Activated naive CD8-positive, alpha-beta T cell treated with anti-CD3 and anti-CD28 coated beads, Interleukin-2, amount 50 U/mL, for 24 hours (primary cell): Measurements from ENCODE around the gene CAMTA1.
"Not testable (repeated sequence)": the region's sequence is repeated elsewhere in the genome, so short reads cannot be mapped to it uniquely, and the experiment has no call there.

Experiments
- ATAC-seq: fragments of 150-1000 bp; cut with Tn5 transposase; one replicate; pipeline ENCODE4 v1.10.0; 2021
- DNase-seq: peaks from one replicate; pipeline ENCODE4 v3.0.0; 2021
- H3K27ac Mint-ChIP-seq: one replicate; pipeline ENCODE4 v1.8.0; 2021; ENCODE audit warnings: mild to moderate bottlenecking, mixed read lengths
- H3K27me3 Mint-ChIP-seq: one replicate; pipeline ENCODE4 v1.8.0; 2021; ENCODE audit warnings: mixed read lengths
- H3K36me3 Mint-ChIP-seq: one replicate; pipeline ENCODE4 v1.8.0; 2021; ENCODE audit warnings: low read depth, mixed read lengths
- H3K4me1 Mint-ChIP-seq: one replicate; pipeline ENCODE4 v1.8.0; 2021; ENCODE audit warnings: mixed read lengths
- H3K4me3 Mint-ChIP-seq: one replicate; pipeline ENCODE4 v1.8.0; 2021; ENCODE audit warnings: mild to moderate bottlenecking, moderate library complexity, mixed read lengths
- H3K9me3 Mint-ChIP-seq: one replicate; pipeline ENCODE4 v1.8.0; 2021; ENCODE audit warnings: mixed read lengths

The CAMTA1 gene

GRCh38 chr1:6794164-6794563 lies 8.9 kb downstream of the CAMTA1 start:
- DNase-seq (no peak), ATAC-seq (no peak)
- H3K36me3 Mint-ChIP-seq, result peaks cover 3% of the 10 kb centered on the region
- H3K9me3 Mint-ChIP-seq, result no peaks in the 10 kb centered on the region
- no peak overlapping the region for H3K4me3 Mint-ChIP-seq
- H3K27me3 Mint-ChIP-seq, result no peaks in the 10 kb centered on the region
- H3K27ac Mint-ChIP-seq, result peak overlapping the region; percentile 47
- H3K4me1 Mint-ChIP-seq, result peaks cover 21% of the 10 kb centered on the region

GRCh38 chr1:6795203-6795602 lies 9.9 kb downstream of the CAMTA1 start:
- H3K36me3 Mint-ChIP-seq, result no peaks in the 10 kb centered on the region
- no peak for ATAC-seq
- no peaks in the 10 kb centered on the region for H3K27me3 Mint-ChIP-seq
- no peak overlapping the region for H3K4me3 Mint-ChIP-seq
- peak overlapping the region; percentile 31 for H3K27ac Mint-ChIP-seq
- peaks cover 14% of the 10 kb centered on the region for H3K4me1 Mint-ChIP-seq
- H3K9me3 Mint-ChIP-seq, result no peaks in the 10 kb centered on the region
- DNase-seq, result no peak

GRCh38 chr1:6795661-6796060 lies 10.4 kb downstream of the CAMTA1 start:
- Mint-ChIP-seq H3K4me3 (no peak overlapping the region), H3K9me3 (no peaks in the 10 kb centered on the region), H3K4me1 (peaks cover 13% of the 10 kb centered on the region), H3K27ac (peak overlapping the region; percentile 31), H3K27me3 (no peaks in the 10 kb centered on the region), H3K36me3 (no peaks in the 10 kb centered on the region)
- ATAC-seq (no peak), DNase-seq (no peak)

GRCh38 chr1:6796095-6796494 lies 10.8 kb downstream of the CAMTA1 start:
- no peaks in the 10 kb centered on the region for H3K9me3 Mint-ChIP-seq
- H3K4me3 Mint-ChIP-seq, result no peak overlapping the region
- DNase-seq, result no peak
- no peaks in the 10 kb centered on the region for H3K36me3 Mint-ChIP-seq
- H3K27me3 Mint-ChIP-seq, result no peaks in the 10 kb centered on the region
- H3K27ac Mint-ChIP-seq, result no peak overlapping the region
- H3K4me1 Mint-ChIP-seq, result peaks cover 12% of the 10 kb centered on the region
- no peak for ATAC-seq

GRCh38 chr1:6799499-6799898 lies 14.2 kb downstream of the CAMTA1 start:
- Mint-ChIP-seq H3K4me1 (peaks cover 25% of the 10 kb centered on the region), H3K4me3 (no peak overlapping the region), H3K9me3 (no peaks in the 10 kb centered on the region), H3K27me3 (no peaks in the 10 kb centered on the region), H3K27ac (no peak overlapping the region), H3K36me3 (peaks cover 2% of the 10 kb centered on the region)
- DNase-seq, result no peak
- ATAC-seq, result no peak

- Mint-ChIP-seq H3K9me3 (no peaks in the 10 kb centered on the region), H3K4me3 (no peak overlapping the region), H3K27ac (no peak overlapping the region), H3K4me1 (peaks cover 32% of the 10 kb centered on the region), H3K27me3 (no peaks in the 10 kb centered on the region), H3K36me3 (peaks cover 2% of the 10 kb centered on the region)
- DNase-seq (no peak), ATAC-seq (no peak)
Measured at GRCh38 chr1:6800745-6801144, 15.5 kb downstream of the CAMTA1 start.

- H3K27ac Mint-ChIP-seq, result no peak overlapping the region
- H3K4me3 Mint-ChIP-seq, result no peak overlapping the region
- no peak for ATAC-seq
- peaks cover 2% of the 10 kb centered on the region for H3K36me3 Mint-ChIP-seq
- no peaks in the 10 kb centered on the region for H3K27me3 Mint-ChIP-seq
- no peak for DNase-seq
- no peaks in the 10 kb centered on the region for H3K9me3 Mint-ChIP-seq
- H3K4me1 Mint-ChIP-seq, result peaks cover 37% of the 10 kb centered on the region
Measured at GRCh38 chr1:6801199-6801598, 15.9 kb downstream of the CAMTA1 start.

GRCh38 chr1:6801966-6802365 lies 16.7 kb downstream of the CAMTA1 start:
- Mint-ChIP-seq H3K4me1 (peaks cover 41% of the 10 kb centered on the region), H3K4me3 (no peak overlapping the region), H3K27ac (no peak overlapping the region), H3K36me3 (peaks cover 2% of the 10 kb centered on the region), H3K9me3 (no peaks in the 10 kb centered on the region), H3K27me3 (no peaks in the 10 kb centered on the region)
- DNase-seq (no peak), ATAC-seq (no peak)

GRCh38 chr1:6802454-6802853 lies 17.2 kb downstream of the CAMTA1 start:
- peaks cover 2% of the 10 kb centered on the region for H3K36me3 Mint-ChIP-seq
- H3K27ac Mint-ChIP-seq, result peak overlapping the region; percentile 52
- H3K4me3 Mint-ChIP-seq, result no peak overlapping the region
- H3K4me1 Mint-ChIP-seq, result peaks cover 41% of the 10 kb centered on the region
- no peak for ATAC-seq
- H3K9me3 Mint-ChIP-seq, result no peaks in the 10 kb centered on the region
- no peaks in the 10 kb centered on the region for H3K27me3 Mint-ChIP-seq
- no peak for DNase-seq

GRCh38 chr1:6802893-6803292 lies 17.6 kb downstream of the CAMTA1 start:
- Mint-ChIP-seq H3K9me3 (no peaks in the 10 kb centered on the region), H3K27me3 (no peaks in the 10 kb centered on the region), H3K36me3 (peaks cover 2% of the 10 kb centered on the region), H3K4me1 (peaks cover 41% of the 10 kb centered on the region), H3K27ac (no peak overlapping the region), H3K4me3 (no peak overlapping the region)
- DNase-seq, result no peak
- no peak for ATAC-seq

GRCh38 chr1:6803357-6803756 lies 18.1 kb downstream of the CAMTA1 start:
- peaks cover 2% of the 10 kb centered on the region for H3K36me3 Mint-ChIP-seq
- H3K4me1 Mint-ChIP-seq, result peaks cover 41% of the 10 kb centered on the region
- DNase-seq (no peak), ATAC-seq (no peak)
- H3K4me3 Mint-ChIP-seq, result no peak overlapping the region
- no peak overlapping the region for H3K27ac Mint-ChIP-seq
- no peaks in the 10 kb centered on the region for H3K9me3 Mint-ChIP-seq
- H3K27me3 Mint-ChIP-seq, result no peaks in the 10 kb centered on the region

- Mint-ChIP-seq H3K9me3 (no peaks in the 10 kb centered on the region), H3K4me1 (peaks cover 41% of the 10 kb centered on the region), H3K27ac (no peak overlapping the region), H3K27me3 (no peaks in the 10 kb centered on the region), H3K4me3 (no peak overlapping the region), H3K36me3 (peaks cover 2% of the 10 kb centered on the region)
- ATAC-seq, result no peak
- DNase-seq, result no peak
Measured at GRCh38 chr1:6805004-6805416, 19.8 kb downstream of the CAMTA1 start.

- no peaks in the 10 kb centered on the region for H3K9me3 Mint-ChIP-seq
- H3K27me3 Mint-ChIP-seq, result no peaks in the 10 kb centered on the region
- ATAC-seq (no peak), DNase-seq (no peak)
- no peak overlapping the region for H3K27ac Mint-ChIP-seq
- H3K4me1 Mint-ChIP-seq, result peaks cover 26% of the 10 kb centered on the region
- peaks cover 2% of the 10 kb centered on the region for H3K36me3 Mint-ChIP-seq
- H3K4me3 Mint-ChIP-seq, result no peak overlapping the region
Measured at GRCh38 chr1:6807782-6808181, 22.5 kb downstream of the CAMTA1 start.

- Mint-ChIP-seq H3K36me3 (no peaks in the 10 kb centered on the region), H3K9me3 (no peaks in the 10 kb centered on the region), H3K4me1 (peaks cover 22% of the 10 kb centered on the region), H3K27me3 (no peaks in the 10 kb centered on the region), H3K4me3 (no peak overlapping the region), H3K27ac (no peak overlapping the region)
- DNase-seq (no peak), ATAC-seq (no peak)
Measured at GRCh38 chr1:6809461-6809860, 24.2 kb downstream of the CAMTA1 start.

GRCh38 chr1:6810146-6810734 lies 25.0 kb downstream of the CAMTA1 start:
- H3K27me3 Mint-ChIP-seq, H3K4me3 Mint-ChIP-seq, H3K36me3 Mint-ChIP-seq, H3K9me3 Mint-ChIP-seq, ATAC-seq, H3K27ac Mint-ChIP-seq, DNase-seq: not testable (repeated sequence)
- H3K4me1 Mint-ChIP-seq, result peaks cover 17% of the 10 kb centered on the region

- Mint-ChIP-seq H3K27ac (no peak overlapping the region), H3K4me1 (peaks cover 12% of the 10 kb centered on the region), H3K9me3 (no peaks in the 10 kb centered on the region), H3K27me3 (no peaks in the 10 kb centered on the region), H3K4me3 (no peak overlapping the region), H3K36me3 (no peaks in the 10 kb centered on the region)
- DNase-seq, result no peak
- ATAC-seq, result no peak
Measured at GRCh38 chr1:6811583-6811982, 26.3 kb downstream of the CAMTA1 start.
